ENCODE measurements around the gene SOS2. TPM values are rescaled to one million over a fixed set of nuclear protein-coding genes. Genes with fewer than 3 reads are reported as not detected.

SOS2 gene
- total RNA-seq, 1 donor = 22.3 TPM

GRCh38 chr14:50072395-50072794 lies 159.0 kb downstream of the SOS2 start:
- TF ChIP-seq CTCF (IDR thresholded peaks at IDR 0.05; ENCODE audit: insufficient read depth, low read length) = no peak
- no peak for DNase-seq (ENCODE audit: low read depth)
- no peak overlapping the region for H3K4me3 ChIP-seq (ENCODE audit: low read depth, low read length)

- H3K4me3 ChIP-seq (ENCODE audit: low read depth, low read length) = no peak overlapping the region
- no peak for DNase-seq (ENCODE audit: low read depth)
- TF ChIP-seq CTCF (IDR thresholded peaks at IDR 0.05; ENCODE audit: insufficient read depth, low read length) = no peak
Measured at GRCh38 chr14:50070840-50071548, 160.4 kb downstream of the SOS2 start.

- no peak for TF ChIP-seq CTCF (IDR thresholded peaks at IDR 0.05; ENCODE audit: insufficient read depth, low read length)
- H3K4me3 ChIP-seq (ENCODE audit: low read depth, low read length) = no peak overlapping the region
- no peak for DNase-seq (ENCODE audit: low read depth)
Measured at GRCh38 chr14:50070230-50070629, 161.1 kb downstream of the SOS2 start.

GRCh38 chr14:50069325-50069724 lies 162.1 kb downstream of the SOS2 start:
- no peak for TF ChIP-seq CTCF (IDR thresholded peaks at IDR 0.05; ENCODE audit: insufficient read depth, low read length)
- H3K4me3 ChIP-seq (ENCODE audit: low read depth, low read length) = no peak overlapping the region
- no peak for DNase-seq (ENCODE audit: low read depth)

- H3K4me3 ChIP-seq (ENCODE audit: low read depth, low read length) = no peak overlapping the region
- no peak for DNase-seq (ENCODE audit: low read depth)
- no peak for TF ChIP-seq CTCF (IDR thresholded peaks at IDR 0.05; ENCODE audit: insufficient read depth, low read length)
Measured at GRCh38 chr14:50068496-50068895, 162.9 kb downstream of the SOS2 start.

GRCh38 chr14:50067723-50068495 lies 163.5 kb downstream of the SOS2 start:
- DNase-seq (ENCODE audit: low read depth) = peak; percentile 71
- no peak overlapping the region for H3K4me3 ChIP-seq (ENCODE audit: low read depth, low read length)
- no peak for TF ChIP-seq CTCF (IDR thresholded peaks at IDR 0.05; ENCODE audit: insufficient read depth, low read length)

Small RNA genes within 50 kb of the gene (small RNA-seq; reads per million reads assigned to genes)
- gene RF00019 = not detected

Other genes with a start within 250 kb of the SOS2 start
- 6.1 and 9.6 TPM in 2 replicates for gene VCPKMT, start 115.0 kb downstream of the SOS2 start, total RNA-seq (ENCODE audit: low replicate concordance)
- 0.98 and 3.3 TPM in 2 replicates for gene L2HGDH, start 80.7 kb upstream of the SOS2 start, total RNA-seq (ENCODE audit: low replicate concordance)
- 2.2 and 4.4 TPM in 2 replicates for gene DMAC2L, start 80.7 kb upstream of the SOS2 start, total RNA-seq (ENCODE audit: low replicate concordance)
- 7.3 and 66.6 TPM in 2 replicates for gene CDKL1, start 165.3 kb upstream of the SOS2 start, total RNA-seq (ENCODE audit: low replicate concordance)

Measured in fibroblast of the aortic adventitia (primary cell).